ENCODE data around the gene NRSN2. TPM values are rescaled to one million over a fixed set of nuclear protein-coding genes. Genes with fewer than 3 reads are reported as not detected.
"Not testable (repeated sequence)": the region's sequence is repeated elsewhere in the genome, so short reads cannot be mapped to it uniquely, and the experiment has no call there.

Gene NRSN2
- total RNA-seq, 2 experiments from 2014 or later, result 2.9 to 5.0 TPM

- Mint-ChIP-seq H3K27ac (no peak overlapping the region), H3K9me3 (ENCODE audit: low read depth) (no peaks in the 10 kb centered on the region), H3K4me3 (no peak overlapping the region), H3K27me3 (no peaks in the 10 kb centered on the region), H3K36me3 (no peaks in the 10 kb centered on the region), H3K4me1 (peaks cover 21% of the 10 kb centered on the region)
- ATAC-seq (no peak), DNase-seq (no peak)
- CTCF ChIA-PET, result interaction anchor here (1.1 to 1.4 kb wide), 2 partner anchors 10 to 15 kb away, joined by 3 to 4 read pairs; no protein-coding TSS in a partner anchor
Measured at GRCh38 chr20:376750-377149, 29.8 kb downstream of the NRSN2 start.

GRCh38 chr20:377578-377977 is 30.7 kb downstream of the NRSN2 start:
- H3K4me1 Mint-ChIP-seq, result peaks cover 20% of the 10 kb centered on the region
- H3K27me3 Mint-ChIP-seq; H3K4me3 Mint-ChIP-seq; H3K36me3 Mint-ChIP-seq; DNase-seq; ATAC-seq; H3K27ac Mint-ChIP-seq; H3K9me3 Mint-ChIP-seq (ENCODE audit: low read depth): not testable (repeated sequence)
- CTCF ChIA-PET, result interaction anchor here (1.1 to 1.4 kb wide), 2 partner anchors 11 to 14 kb away, joined by 3 to 4 read pairs; no protein-coding TSS in a partner anchor

- DNase-seq (no peak), ATAC-seq (no peak)
- Mint-ChIP-seq H3K9me3 (ENCODE audit: low read depth) (no peaks in the 10 kb centered on the region), H3K4me3 (no peak overlapping the region), H3K36me3 (no peaks in the 10 kb centered on the region), H3K27ac (no peak overlapping the region), H3K4me1 (peaks cover 15% of the 10 kb centered on the region), H3K27me3 (no peaks in the 10 kb centered on the region)
- CTCF ChIA-PET, result interaction anchor here (1.0 to 2.3 kb wide), 3 partner anchors 24 to 267 kb away, joined by 3 to 8 read pairs (median 7); partner anchors contain the start of gene CSNK2A1
Measured at GRCh38 chr20:378961-379336, 32.0 kb downstream of the NRSN2 start.

GRCh38 chr20:380763-381580 is 34.1 kb downstream of the NRSN2 start:
- peak; percentile 61 for ATAC-seq
- peaks cover 18% of the 10 kb centered on the region for H3K4me1 Mint-ChIP-seq

GRCh38 chr20:381581-382290 is 34.8 kb downstream of the NRSN2 start:
- peak; percentile 93 for DNase-seq

More at GRCh38 chr20:380763-381580, 34.1 kb downstream of the NRSN2 start:
- Mint-ChIP-seq H3K36me3 (peaks cover 6% of the 10 kb centered on the region), H3K27me3 (no peaks in the 10 kb centered on the region), H3K4me3 (peak overlapping the region; percentile 78), H3K9me3 (ENCODE audit: low read depth) (no peaks in the 10 kb centered on the region), H3K27ac (peak overlapping the region; percentile 88)
- CTCF ChIA-PET, result interaction anchor here (0.7 to 2.3 kb wide), 10 partner anchors 9 to 265 kb away, joined by 3 to 12 read pairs (median 4); no protein-coding TSS in a partner anchor
- peak; percentile 77 for DNase-seq

GRCh38 chr20:382291-383115 is 35.6 kb downstream of the NRSN2 start:
- CTCF ChIA-PET, result interaction anchor here (1.3 kb wide), 2 partner anchors 28 to 30 kb away, joined by 3 read pairs; no protein-coding TSS in a partner anchor
- Mint-ChIP-seq H3K36me3 (peaks cover 10% of the 10 kb centered on the region), H3K27me3 (no peaks in the 10 kb centered on the region), H3K9me3 (ENCODE audit: low read depth) (no peaks in the 10 kb centered on the region), H3K4me3 (peak overlapping the region; percentile 78), H3K4me1 (peaks cover 20% of the 10 kb centered on the region), H3K27ac (peak overlapping the region; percentile 84)
- no peak for ATAC-seq
- no peak for DNase-seq

More at GRCh38 chr20:381581-382290, 34.8 kb downstream of the NRSN2 start:
- Mint-ChIP-seq H3K27ac (peak overlapping the region; percentile 84), H3K4me1 (peaks cover 20% of the 10 kb centered on the region), H3K9me3 (ENCODE audit: low read depth) (no peaks in the 10 kb centered on the region), H3K36me3 (peaks cover 8% of the 10 kb centered on the region), H3K27me3 (no peaks in the 10 kb centered on the region), H3K4me3 (peak overlapping the region; percentile 78)
- CTCF ChIA-PET, result interaction anchor here (1.1 to 1.3 kb wide), 3 partner anchors 10 to 31 kb away, joined by 3 read pairs; no protein-coding TSS in a partner anchor
- ATAC-seq, result peak; percentile 78

- DNase-seq (no peak), ATAC-seq (no peak)
- Mint-ChIP-seq H3K4me1 (peaks cover 20% of the 10 kb centered on the region), H3K27ac (no peak overlapping the region), H3K36me3 (peaks cover 21% of the 10 kb centered on the region), H3K4me3 (no peak overlapping the region), H3K27me3 (no peaks in the 10 kb centered on the region), H3K9me3 (ENCODE audit: low read depth) (no peaks in the 10 kb centered on the region)
- CTCF ChIA-PET, result interaction anchor here (1.0 kb wide), 1 partner anchor 30 kb away, joined by 4 read pairs; no protein-coding TSS in a partner anchor
Measured at GRCh38 chr20:383889-384288, 37.0 kb downstream of the NRSN2 start.

GRCh38 chr20:384723-385122 is 37.8 kb downstream of the NRSN2 start:
- no peak for DNase-seq
- H3K36me3 Mint-ChIP-seq, result peaks cover 27% of the 10 kb centered on the region
- CTCF ChIA-PET, result no interaction called here
- H3K4me3 Mint-ChIP-seq, result no peak overlapping the region
- peaks cover 18% of the 10 kb centered on the region for H3K4me1 Mint-ChIP-seq
- no peak overlapping the region for H3K27ac Mint-ChIP-seq
- no peaks in the 10 kb centered on the region for H3K9me3 Mint-ChIP-seq (ENCODE audit: low read depth)
- ATAC-seq, result no peak
- H3K27me3 Mint-ChIP-seq, result no peaks in the 10 kb centered on the region

GRCh38 chr20:385448-385847 is 38.5 kb downstream of the NRSN2 start:
- Mint-ChIP-seq H3K36me3 (peaks cover 31% of the 10 kb centered on the region), H3K27ac (no peak overlapping the region), H3K27me3 (no peaks in the 10 kb centered on the region), H3K4me1 (peaks cover 16% of the 10 kb centered on the region), H3K9me3 (ENCODE audit: low read depth) (no peaks in the 10 kb centered on the region), H3K4me3 (no peak overlapping the region)
- ATAC-seq (no peak), DNase-seq (no peak)
- CTCF ChIA-PET, result no interaction called here

- CTCF ChIA-PET; H3K27me3 Mint-ChIP-seq; DNase-seq; ATAC-seq; H3K27ac Mint-ChIP-seq; H3K4me3 Mint-ChIP-seq; H3K9me3 Mint-ChIP-seq (ENCODE audit: low read depth): not testable (repeated sequence)
- Mint-ChIP-seq H3K4me1 (peaks cover 16% of the 10 kb centered on the region), H3K36me3 (peaks cover 35% of the 10 kb centered on the region)
Measured at GRCh38 chr20:386634-387033, 39.7 kb downstream of the NRSN2 start.

- H3K27me3 Mint-ChIP-seq, result no peaks in the 10 kb centered on the region
- H3K27ac Mint-ChIP-seq, result no peak overlapping the region
- no peaks in the 10 kb centered on the region for H3K9me3 Mint-ChIP-seq (ENCODE audit: low read depth)
- DNase-seq (no peak), ATAC-seq (no peak)
- CTCF ChIA-PET, result no interaction called here
- peaks cover 10% of the 10 kb centered on the region for H3K4me1 Mint-ChIP-seq
- H3K4me3 Mint-ChIP-seq, result no peak overlapping the region
- H3K36me3 Mint-ChIP-seq, result peaks cover 39% of the 10 kb centered on the region
Measured at GRCh38 chr20:387520-387919, 40.6 kb downstream of the NRSN2 start.

- CTCF ChIA-PET, result no interaction called here
- Mint-ChIP-seq H3K27ac (no peak overlapping the region), H3K4me1 (peaks cover 6% of the 10 kb centered on the region), H3K9me3 (ENCODE audit: low read depth) (no peaks in the 10 kb centered on the region), H3K4me3 (no peak overlapping the region), H3K36me3 (peaks cover 39% of the 10 kb centered on the region), H3K27me3 (no peaks in the 10 kb centered on the region)
- no peak for DNase-seq
- ATAC-seq, result no peak
Measured at GRCh38 chr20:388034-388994, 41.4 kb downstream of the NRSN2 start.
